ENCODE results near the gene ERICH6. TPM values are rescaled to one million over a fixed set of nuclear protein-coding genes. Genes with fewer than 3 reads are reported as not detected.

ERICH6 gene
- total and polyA plus RNA-seq, 10 of the 15 experiments (the other 5 are each of a cell fraction or from before 2014, with no cell fraction given) = 0.04 to 0.40 (median 0.22) TPM; not detected in 6

DNA sequence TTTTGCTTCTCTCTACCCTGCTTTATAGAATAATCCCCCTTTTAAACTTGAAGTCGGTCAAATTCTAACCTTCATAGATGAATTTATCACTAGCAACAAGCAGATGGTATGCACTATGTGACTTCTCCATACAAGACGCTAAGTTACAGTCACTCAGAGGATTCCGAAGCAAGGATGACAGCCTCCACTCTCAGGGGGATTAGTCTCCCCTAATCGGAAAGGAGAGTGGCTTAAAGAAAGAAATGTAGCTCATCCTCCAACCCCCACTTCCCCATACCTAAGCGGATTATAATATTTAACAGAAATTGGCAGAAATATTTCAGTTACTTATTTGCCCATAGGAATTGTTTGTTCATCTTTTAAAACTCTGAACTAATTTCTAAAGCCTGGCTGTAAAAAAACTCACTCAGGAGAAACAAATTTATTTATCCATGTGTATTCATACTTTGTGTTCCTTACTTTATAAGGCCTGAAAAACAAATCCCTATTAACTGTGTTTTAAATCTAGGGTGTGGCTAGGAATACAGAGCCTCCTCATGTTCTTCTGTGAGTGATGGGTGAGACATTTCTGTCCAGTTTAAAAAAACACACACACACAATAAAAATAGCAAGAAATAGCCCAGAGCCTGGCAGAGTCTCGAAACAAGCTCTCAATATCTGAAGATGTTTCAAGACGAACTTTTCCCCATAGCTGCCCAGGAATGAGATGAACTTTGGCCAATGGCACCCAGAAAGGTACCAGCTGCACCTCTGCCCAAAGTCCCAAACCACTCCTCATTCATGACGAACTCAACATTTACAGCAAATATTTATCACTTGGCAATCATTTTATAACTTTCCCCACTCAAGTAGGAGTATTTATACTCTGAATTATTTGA, 40.6 kb upstream of the ERICH6 start:
- RAD21 ChIA-PET (ENCODE audit: unreplicated experiment) = interaction anchor here (1.4 to 1.6 kb wide), 2 partner anchors 16 to 19 kb away, joined by 4 to 9 read pairs; partner anchors contain the start of gene SIAH2
- CTCF ChIA-PET = interaction anchor here (0.7 to 3.1 kb wide), 6 partner anchors 15 to 44 kb away, joined by 3 to 7 read pairs (median 4); partner anchors contain the start of gene SIAH2
- intact Hi-C loops (cut with micrococcal nuclease; ENCODE audit: unreplicated experiment) (no loop called here), in situ Hi-C loops (cut with MboI) (no loop called here)
- H3K27ac ChIP-seq (ENCODE audit: control insufficient read depth, insufficient read depth) = no peak overlapping the region
- H3K4me3 ChIP-seq = no peak overlapping the region
- no peaks in the 10 kb centered on the region for H4K20me1 ChIP-seq (ENCODE audit: control insufficient read depth, insufficient read depth)
- H3K36me3 ChIP-seq (ENCODE audit: control insufficient read depth in 2 of 2, insufficient read depth in 2 of 2, low read length in 1 of 2) = peaks cover 2 to 8% of the 10 kb centered on the region in 2 experiments; a peak in 3 of 4 replicates
- no peak overlapping the region for H2AFZ ChIP-seq (ENCODE audit: control insufficient read depth, low read depth, low read length)
- BruUV-seq (replicated peaks) = no TSS peak
- WGBS (ENCODE audit: insufficient coverage, insufficient replicate concordance, low lambda C conversion rate, missing lambda C conversion rate) = 55% methylated on average over 8 of the region's 8 CpGs
- H3K9ac ChIP-seq (ENCODE audit: control insufficient read depth, insufficient read depth, low read length) = no peak overlapping the region
- DNase-seq (ENCODE audit: low read depth, low spot score) (no peak), FAIRE-seq (no peak), ATAC-seq (peak; percentile 16; the same call in 2 of the 3 replicates)
- H3K79me2 ChIP-seq (ENCODE audit: control insufficient read depth, insufficient read depth, low read length) = peaks cover 68% of the 10 kb centered on the region
- POLR2A ChIA-PET = interaction anchor here (1.1 to 1.6 kb wide), 4 partner anchors 10 to 17 kb away, joined by 3 to 6 read pairs (median 4); no protein-coding TSS in a partner anchor
- SMC1A ChIA-PET (ENCODE audit: uncharacterized antibody, unreplicated experiment) = interaction anchor here (0.7 to 2.3 kb wide), 6 partner anchors 9 to 22 kb away, joined by 3 to 11 read pairs (median 6); partner anchors contain the start of gene SIAH2
- no peaks in the 10 kb centered on the region for H3K27me3 ChIP-seq (replicated peaks in 1 of 2; ENCODE audit: control insufficient read depth in 2 of 2, insufficient read depth in 2 of 2, low read length in 1 of 2)
- no peak overlapping the region for H3K4me2 ChIP-seq (ENCODE audit: control insufficient read depth, insufficient read depth)
- H3K9me3 ChIP-seq (replicated peaks; ENCODE audit: control insufficient read depth, insufficient read depth, low read length) = no peaks in the 10 kb centered on the region
- H3K4me1 ChIP-seq (ENCODE audit: control insufficient read depth, insufficient read depth, low read length) = peaks cover 34% of the 10 kb centered on the region
- TF ChIP-seq TCF12 (IDR thresholded peaks at IDR 0.05; ENCODE audit: low read depth, low read length) (no peak), MTA2 (IDR thresholded peaks at IDR 0.05; ENCODE audit: low read depth) (no peak), PAX5 (IDR thresholded peaks at IDR 0.05; ENCODE audit: borderline replicate concordance, low read depth, low read length) (no peak), SUZ12 (IDR thresholded peaks at IDR 0.05; ENCODE audit: unreplicated experiment) (no peak), SRF (IDR thresholded peaks at IDR 0.05; ENCODE audit: low read depth in 2 of 2, low read length in 2 of 2) (no peak), CBFB (IDR thresholded peaks at IDR 0.05; ENCODE audit: low read depth) (no peak), CHD4 (IDR thresholded peaks at IDR 0.05) (no peak)
- TF ChIP-seq, protein P1, sequence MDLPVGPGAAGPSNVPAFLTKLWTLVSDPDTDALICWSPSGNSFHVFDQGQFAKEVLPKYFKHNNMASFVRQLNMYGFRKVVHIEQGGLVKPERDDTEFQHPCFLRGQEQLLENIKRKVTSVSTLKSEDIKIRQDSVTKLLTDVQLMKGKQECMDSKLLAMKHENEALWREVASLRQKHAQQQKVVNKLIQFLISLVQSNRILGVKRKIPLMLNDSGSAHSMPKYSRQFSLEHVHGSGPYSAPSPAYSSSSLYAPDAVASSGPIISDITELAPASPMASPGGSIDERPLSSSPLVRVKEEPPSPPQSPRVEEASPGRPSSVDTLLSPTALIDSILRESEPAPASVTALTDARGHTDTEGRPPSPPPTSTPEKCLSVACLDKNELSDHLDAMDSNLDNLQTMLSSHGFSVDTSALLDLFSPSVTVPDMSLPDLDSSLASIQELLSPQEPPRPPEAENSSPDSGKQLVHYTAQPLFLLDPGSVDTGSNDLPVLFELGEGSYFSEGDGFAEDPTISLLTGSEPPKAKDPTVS (IDR thresholded peaks at IDR 0.05; ENCODE audit: low read depth, low read length) = no peak
- TF ChIP-seq, protein P2, sequence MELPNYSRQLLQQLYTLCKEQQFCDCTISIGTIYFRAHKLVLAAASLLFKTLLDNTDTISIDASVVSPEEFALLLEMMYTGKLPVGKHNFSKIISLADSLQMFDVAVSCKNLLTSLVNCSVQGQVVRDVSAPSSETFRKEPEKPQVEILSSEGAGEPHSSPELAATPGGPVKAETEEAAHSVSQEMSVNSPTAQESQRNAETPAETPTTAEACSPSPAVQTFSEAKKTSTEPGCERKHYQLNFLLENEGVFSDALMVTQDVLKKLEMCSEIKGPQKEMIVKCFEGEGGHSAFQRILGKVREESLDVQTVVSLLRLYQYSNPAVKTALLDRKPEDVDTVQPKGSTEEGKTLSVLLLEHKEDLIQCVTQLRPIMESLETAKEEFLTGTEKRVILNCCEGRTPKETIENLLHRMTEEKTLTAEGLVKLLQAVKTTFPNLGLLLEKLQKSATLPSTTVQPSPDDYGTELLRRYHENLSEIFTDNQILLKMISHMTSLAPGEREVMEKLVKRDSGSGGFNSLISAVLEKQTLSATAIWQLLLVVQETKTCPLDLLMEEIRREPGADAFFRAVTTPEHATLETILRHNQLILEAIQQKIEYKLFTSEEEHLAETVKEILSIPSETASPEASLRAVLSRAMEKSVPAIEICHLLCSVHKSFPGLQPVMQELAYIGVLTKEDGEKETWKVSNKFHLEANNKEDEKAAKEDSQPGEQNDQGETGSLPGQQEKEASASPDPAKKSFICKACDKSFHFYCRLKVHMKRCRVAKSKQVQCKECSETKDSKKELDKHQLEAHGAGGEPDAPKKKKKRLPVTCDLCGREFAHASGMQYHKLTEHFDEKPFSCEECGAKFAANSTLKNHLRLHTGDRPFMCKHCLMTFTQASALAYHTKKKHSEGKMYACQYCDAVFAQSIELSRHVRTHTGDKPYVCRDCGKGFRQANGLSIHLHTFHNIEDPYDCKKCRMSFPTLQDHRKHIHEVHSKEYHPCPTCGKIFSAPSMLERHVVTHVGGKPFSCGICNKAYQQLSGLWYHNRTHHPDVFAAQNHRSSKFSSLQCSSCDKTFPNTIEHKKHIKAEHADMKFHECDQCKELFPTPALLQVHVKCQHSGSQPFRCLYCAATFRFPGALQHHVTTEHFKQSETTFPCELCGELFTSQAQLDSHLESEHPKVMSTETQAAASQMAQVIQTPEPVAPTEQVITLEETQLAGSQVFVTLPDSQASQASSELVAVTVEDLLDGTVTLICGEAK (IDR thresholded peaks at IDR 0.05; ENCODE audit: borderline replicate concordance) = no peak
- TF ChIP-seq, protein P3, sequence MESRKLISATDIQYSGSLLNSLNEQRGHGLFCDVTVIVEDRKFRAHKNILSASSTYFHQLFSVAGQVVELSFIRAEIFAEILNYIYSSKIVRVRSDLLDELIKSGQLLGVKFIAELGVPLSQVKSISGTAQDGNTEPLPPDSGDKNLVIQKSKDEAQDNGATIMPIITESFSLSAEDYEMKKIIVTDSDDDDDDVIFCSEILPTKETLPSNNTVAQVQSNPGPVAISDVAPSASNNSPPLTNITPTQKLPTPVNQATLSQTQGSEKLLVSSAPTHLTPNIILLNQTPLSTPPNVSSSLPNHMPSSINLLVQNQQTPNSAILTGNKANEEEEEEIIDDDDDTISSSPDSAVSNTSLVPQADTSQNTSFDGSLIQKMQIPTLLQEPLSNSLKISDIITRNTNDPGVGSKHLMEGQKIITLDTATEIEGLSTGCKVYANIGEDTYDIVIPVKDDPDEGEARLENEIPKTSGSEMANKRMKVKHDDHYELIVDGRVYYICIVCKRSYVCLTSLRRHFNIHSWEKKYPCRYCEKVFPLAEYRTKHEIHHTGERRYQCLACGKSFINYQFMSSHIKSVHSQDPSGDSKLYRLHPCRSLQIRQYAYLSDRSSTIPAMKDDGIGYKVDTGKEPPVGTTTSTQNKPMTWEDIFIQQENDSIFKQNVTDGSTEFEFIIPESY (IDR thresholded peaks at IDR 0.05) = no peak
